HepG2 (cell line): Measurements from ENCODE around the gene CLPSL2. TPM values are rescaled to one million over a fixed set of nuclear protein-coding genes. Genes with fewer than 3 reads are reported as not detected.

Experiments
- FOXA1 ChIP-seq, 2 experiments: fragments of 450-650 bp in 1 of 2; sonication (generic) in 1 of 2; formaldehyde crosslinking in 1 of 2; IDR thresholded peaks; 2 replicates each; pipeline versions ENCODE4 v1.4.0 to v1.6.1; 2016 to 2020; ENCODE audit warnings: missing genetic modification reagents in 1 of 2
- FOXC1 ChIP-seq: sonication (generic); formaldehyde crosslinking; IDR thresholded peaks from 2 replicates; pipeline ENCODE4 v1.8.0; 2022; ENCODE audit warnings: mild to moderate bottlenecking, missing genetic modification reagents, borderline replicate concordance
- FOXP4 ChIP-seq: sonication (generic); formaldehyde crosslinking; IDR thresholded peaks from 2 replicates; pipeline ENCODE4 v1.4.0; 2020; ENCODE audit warnings: missing genetic modification reagents
- KDM5B ChIP-seq: sonication (generic); formaldehyde crosslinking; IDR thresholded peaks from 2 replicates; pipeline ENCODE4 v1.4.0; 2020; ENCODE audit warnings: missing genetic modification reagents, mild to moderate bottlenecking, borderline replicate concordance
- MLXIP ChIP-seq: sonication (generic); formaldehyde crosslinking; IDR thresholded peaks from 2 replicates; pipeline ENCODE4 v1.9.0; 2021; ENCODE audit warnings: missing genetic modification reagents, borderline replicate concordance
- NFIC ChIP-seq: IDR thresholded peaks from 2 replicates; pipeline ENCODE4 v1.6.1; 2012; ENCODE audit warnings: mild to moderate bottlenecking, low read length, inconsistent platforms
- PAF1 ChIP-seq: IDR thresholded peaks from 2 replicates; pipeline ENCODE4 v1.6.1; 2016; ENCODE audit warnings: missing genetic modification reagents, missing compliant biosample characterization
- PRDM15 ChIP-seq: sonication (generic); formaldehyde crosslinking; IDR thresholded peaks from 2 replicates; pipeline ENCODE4 v1.4.0; 2020; ENCODE audit warnings: missing genetic modification reagents
- REST ChIP-seq, 2 experiments: IDR thresholded peaks; 2 replicates each; pipeline ENCODE4 v1.6.1; 2011 to 2012; ENCODE audit warnings: low read length in 2 of 2, borderline replicate concordance in 1 of 2, low read depth in 1 of 2, mild to moderate bottlenecking in 1 of 2, moderate library complexity in 1 of 2
- TMF1 ChIP-seq: sonication (generic); formaldehyde crosslinking; IDR thresholded peaks from 2 replicates; pipeline ENCODE4 v1.8.1; 2022; ENCODE audit warnings: low read depth, missing genetic modification reagents
- ZNF3 ChIP-seq: IDR thresholded peaks from 2 replicates; pipeline ENCODE4 v1.7.0; 2017; ENCODE audit warnings: inconsistent platforms
- ZNF468 ChIP-seq: sonication (generic); formaldehyde crosslinking; IDR thresholded peaks from 2 replicates; pipeline ENCODE4 v1.8.0; 2022; ENCODE audit warnings: mild to moderate bottlenecking, moderate library complexity, missing genetic modification reagents
- ZNF570 ChIP-seq: sonication (generic); formaldehyde crosslinking; IDR thresholded peaks from 2 replicates; pipeline ENCODE4 v1.4.0; 2020; ENCODE audit warnings: mild to moderate bottlenecking, missing genetic modification reagents, borderline replicate concordance
- ZNF841 ChIP-seq: sonication (generic); formaldehyde crosslinking; IDR thresholded peaks from 2 replicates; pipeline ENCODE4 v1.8.1; 2023; ENCODE audit warnings: missing genetic modification reagents, borderline replicate concordance
- ZSCAN22 ChIP-seq: sonication (generic); formaldehyde crosslinking; IDR thresholded peaks from 2 replicates; pipeline ENCODE4 v1.4.0; 2020; ENCODE audit warnings: mild to moderate bottlenecking, missing genetic modification reagents
- ZSCAN25 ChIP-seq: sonication (generic); formaldehyde crosslinking; IDR thresholded peaks from 2 replicates; pipeline ENCODE4 v1.8.0; 2022; ENCODE audit warnings: mild to moderate bottlenecking, missing genetic modification reagents
- polyA plus RNA-seq, 8 experiments: library from polyadenylated mRNA; depleted of rRNA in 3 of 8; stranded (reverse) in 7 of 8; unstranded in 1 of 8; fragments of >200 nt; fragmentation: Illumina TruSeq in 4 of 8; extraction: Trizol in 4 of 8; gene quantifications; 2 replicates each; pipeline versions ENCODE4 v1.2.1 to v1.2.3, GENCODE V29; 2011 to 2016; ENCODE audit warnings: low read depth in 4 of 8, missing spikeins in 1 of 8, mixed read lengths in 1 of 8; ENCODE audit not compliant: insufficient read depth in 1 of 8
- total RNA-seq, 5 experiments: library from RNA; depleted of rRNA; stranded (reverse); fragments of >200 nt; fragmentation: Illumina TruSeq; extraction: Trizol; gene quantifications; 2 replicates each; pipeline ENCODE4 v1.2.3, GENCODE V29; 2016; ENCODE audit warnings: low read depth in 1 of 5

Gene CLPSL2
- total and polyA plus RNA-seq, 2 of the 13 experiments (the other 11 are each of a cell fraction or from before 2014, with no cell fraction given): not detected

GRCh38 chr6:35727935-35728682 is 48.3 kb upstream of the CLPSL2 start (continued):
- TF ChIP-seq REST (IDR thresholded peaks at IDR 0.05; ENCODE audit: borderline replicate concordance in 1 of 2, low read depth in 1 of 2, low read length in 2 of 2): no peak
- TF ChIP-seq ZNF468 (CRISPR knock-in tag): no peak
- no peak for TF ChIP-seq FOXA1 (IDR thresholded peaks at IDR 0.05)
- peak; percentile 23; the same call in 1 of the 2 replicates for TF ChIP-seq FOXA1 (CRISPR knock-in tag; IDR thresholded peaks at IDR 0.05)
- TF ChIP-seq FOXC1 (CRISPR knock-in tag): no peak; the same call in 1 of the 2 replicates
- TF ChIP-seq ZNF841 (CRISPR knock-in tag): no peak
- TF ChIP-seq ZNF3 (CRISPR knock-in tag): no peak
- TF ChIP-seq MLXIP (CRISPR knock-in tag): no peak
- peak; percentile 19; the same call in 1 of the 2 replicates for TF ChIP-seq KDM5B (CRISPR knock-in tag)
- TF ChIP-seq TMF1 (CRISPR knock-in tag): peak; percentile 68; the same call in 1 of the 2 replicates
- TF ChIP-seq ZNF570 (CRISPR knock-in tag): no peak
- TF ChIP-seq PAF1: no peak
- TF ChIP-seq FOXP4 (CRISPR knock-in tag): no peak
- TF ChIP-seq ZSCAN25: no peak
- TF ChIP-seq ZSCAN22: no peak
- no peak for TF ChIP-seq PRDM15
- no peak for TF ChIP-seq NFIC
